Left ventricle myocardium inferior (tissue), 1 donor: ENCODE results near the gene SAMD4A. TPM values are rescaled to one million over a fixed set of nuclear protein-coding genes. Genes with fewer than 3 reads are reported as not detected.

Experiments used
- DNase-seq: peaks from one replicate; pipeline ENCODE4 v3.0.0-alpha.2; 2020
- H3K27ac ChIP-seq: fragments of 200-600 bp; replicated peaks from 2 replicates; pipeline ENCODE4 v1.8.0; 2021
- H3K27me3 ChIP-seq: fragments of 200-600 bp; 2 replicates; pipeline ENCODE4 v1.8.0; 2021; ENCODE audit warnings: low read depth
- H3K36me3 ChIP-seq: fragments of 200-600 bp; 2 replicates; pipeline ENCODE4 v1.8.0; 2021
- H3K4me1 ChIP-seq: fragments of 200-600 bp; 2 replicates; pipeline ENCODE4 v1.8.0; 2021
- H3K4me3 ChIP-seq: fragments of 200-600 bp; 2 replicates; pipeline ENCODE4 v1.8.0; 2021; ENCODE audit warnings: mild to moderate bottlenecking, moderate library complexity
- H3K9me3 ChIP-seq: fragments of 200-600 bp; replicated peaks from 2 replicates; pipeline ENCODE4 v1.8.0; 2021
- intact Hi-C: fragments of 100-400 bp; cut with micrococcal nuclease; formaldehyde crosslinking; loops from one replicate; pipeline ENCODE4 v1.11.0; 2022
- total RNA-seq: library from RNA; stranded (reverse); fragmentation: NEBNext Ultra II Directional; extraction: Animal tissue kit (Norgen Biotek cat#: 25700); gene quantifications from one replicate; pipeline ENCODE4 v1.2.1, GENCODE V29; 2021
- TF ChIP-seq, protein P1 (sequence below): fragments of 200-600 bp; IDR thresholded peaks from 2 replicates; pipeline ENCODE4 v1.8.0; 2021; ENCODE audit warnings: antibody characterized with exemption, mild to moderate bottlenecking, borderline replicate concordance
- donor health status: DM: no; HTN: yes; CAD: no; lungs with severe emphysema.

SAMD4A gene
- total RNA-seq, 1 donor from 2014 or later, result 173 TPM

DNA sequence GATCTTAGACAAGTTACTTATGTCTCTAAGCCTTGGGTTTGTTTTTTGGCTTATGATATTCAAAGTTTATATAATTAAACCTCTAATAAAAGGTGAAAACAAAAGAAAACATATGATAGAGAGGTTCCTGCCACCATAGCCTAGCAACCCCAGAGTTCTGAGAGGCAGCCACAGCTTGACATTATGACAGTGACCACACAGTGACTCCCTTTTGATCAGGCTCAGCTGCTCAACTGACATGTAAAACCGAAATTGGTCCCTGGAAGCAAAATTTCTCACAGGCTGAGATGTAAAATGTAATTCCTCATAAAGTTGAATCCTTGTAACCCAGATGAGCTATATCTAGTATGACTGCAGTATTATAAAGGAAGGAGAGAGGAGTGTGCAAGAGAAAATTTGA is 227.2 kb downstream of the SAMD4A start:
- Histone ChIP-seq H3K4me1 (peaks cover 3% of the 10 kb centered on the region), H3K9me3 (peaks cover 11% of the 10 kb centered on the region), H3K27ac (no peak overlapping the region), H3K27me3 (no peaks in the 10 kb centered on the region), H3K36me3 (peaks cover 31% of the 10 kb centered on the region), H3K4me3 (no peak overlapping the region)
- intact Hi-C loops, result no loop called here
- TF ChIP-seq, protein P1, sequence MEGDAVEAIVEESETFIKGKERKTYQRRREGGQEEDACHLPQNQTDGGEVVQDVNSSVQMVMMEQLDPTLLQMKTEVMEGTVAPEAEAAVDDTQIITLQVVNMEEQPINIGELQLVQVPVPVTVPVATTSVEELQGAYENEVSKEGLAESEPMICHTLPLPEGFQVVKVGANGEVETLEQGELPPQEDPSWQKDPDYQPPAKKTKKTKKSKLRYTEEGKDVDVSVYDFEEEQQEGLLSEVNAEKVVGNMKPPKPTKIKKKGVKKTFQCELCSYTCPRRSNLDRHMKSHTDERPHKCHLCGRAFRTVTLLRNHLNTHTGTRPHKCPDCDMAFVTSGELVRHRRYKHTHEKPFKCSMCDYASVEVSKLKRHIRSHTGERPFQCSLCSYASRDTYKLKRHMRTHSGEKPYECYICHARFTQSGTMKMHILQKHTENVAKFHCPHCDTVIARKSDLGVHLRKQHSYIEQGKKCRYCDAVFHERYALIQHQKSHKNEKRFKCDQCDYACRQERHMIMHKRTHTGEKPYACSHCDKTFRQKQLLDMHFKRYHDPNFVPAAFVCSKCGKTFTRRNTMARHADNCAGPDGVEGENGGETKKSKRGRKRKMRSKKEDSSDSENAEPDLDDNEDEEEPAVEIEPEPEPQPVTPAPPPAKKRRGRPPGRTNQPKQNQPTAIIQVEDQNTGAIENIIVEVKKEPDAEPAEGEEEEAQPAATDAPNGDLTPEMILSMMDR, result no peak
- no peak for DNase-seq

DNA sequence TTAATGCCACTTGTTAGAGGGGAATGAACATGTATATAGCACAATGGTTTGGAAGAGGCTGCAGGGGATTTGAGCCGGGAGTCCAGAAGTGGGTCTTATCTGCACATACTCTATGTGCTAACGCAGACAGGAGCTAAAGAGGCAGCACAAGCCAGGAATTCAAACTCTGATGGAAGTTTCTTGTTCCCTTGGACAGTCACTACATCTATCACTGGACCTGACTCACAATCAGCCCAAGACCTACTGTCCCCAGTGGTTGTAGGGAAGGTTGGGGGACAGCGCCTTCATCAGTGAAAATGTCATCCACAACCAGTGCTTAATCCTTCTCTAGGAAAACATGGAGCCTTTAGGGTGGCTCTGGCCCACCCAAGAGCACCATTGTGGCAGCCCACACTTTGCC is 227.9 kb downstream of the SAMD4A start:
- TF ChIP-seq, protein P1, result no peak
- Histone ChIP-seq H3K27me3 (no peaks in the 10 kb centered on the region), H3K4me1 (no peaks in the 10 kb centered on the region), H3K27ac (no peak overlapping the region), H3K9me3 (peaks cover 11% of the 10 kb centered on the region), H3K36me3 (peaks cover 25% of the 10 kb centered on the region), H3K4me3 (no peak overlapping the region)
- DNase-seq, result no peak
- intact Hi-C loops, result no loop called here

DNA sequence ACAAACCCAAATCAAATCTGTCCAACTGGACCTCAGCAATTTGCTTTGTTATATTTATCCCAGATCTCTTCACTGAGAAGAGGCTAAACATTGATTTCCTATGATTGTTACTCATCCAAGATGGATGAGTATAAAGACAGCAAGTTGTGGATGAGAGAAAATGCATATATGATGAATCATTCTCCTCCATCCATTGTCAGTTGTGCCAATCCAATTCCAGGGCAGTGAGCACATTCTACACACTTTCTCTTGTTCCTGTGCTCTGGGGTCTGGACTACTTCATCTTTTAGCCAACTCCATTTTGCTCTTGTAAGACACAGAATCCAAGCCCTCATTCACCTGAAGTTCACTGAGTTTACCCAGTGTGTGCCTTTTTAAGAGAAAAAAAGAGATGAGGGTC is 230.0 kb downstream of the SAMD4A start:
- H3K9me3 ChIP-seq, result peaks cover 11% of the 10 kb centered on the region
- intact Hi-C loops, result no loop called here
- H3K36me3 ChIP-seq, result peaks cover 8% of the 10 kb centered on the region
- no peak for DNase-seq
- no peak overlapping the region for H3K27ac ChIP-seq
- no peaks in the 10 kb centered on the region for H3K4me1 ChIP-seq
- TF ChIP-seq, protein P1, result no peak
- H3K27me3 ChIP-seq, result no peaks in the 10 kb centered on the region
- H3K4me3 ChIP-seq, result no peak overlapping the region

DNA sequence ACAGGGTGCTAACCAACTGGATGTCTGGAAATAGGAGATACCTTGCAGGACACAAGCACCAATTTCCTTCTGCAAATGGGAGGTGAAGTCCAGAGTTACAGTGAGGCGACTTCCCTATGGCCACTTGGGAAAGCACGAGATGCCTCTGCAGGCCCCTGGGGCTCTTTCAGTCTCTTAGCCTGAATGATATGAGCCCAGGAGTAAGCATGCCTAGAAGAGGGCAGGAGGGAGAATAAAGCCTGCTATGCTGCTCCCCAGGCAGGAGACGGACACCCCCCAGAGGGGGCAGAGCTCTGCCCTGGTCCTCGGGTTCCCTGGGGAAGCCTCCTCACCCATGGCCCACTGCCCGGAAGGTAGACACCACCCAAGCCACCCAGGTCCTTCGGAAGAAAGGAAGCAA is 230.6 kb downstream of the SAMD4A start:
- intact Hi-C loops, result no loop called here
- H3K4me3 ChIP-seq, result no peak overlapping the region
- H3K9me3 ChIP-seq, result peaks cover 11% of the 10 kb centered on the region
- no peak overlapping the region for H3K27ac ChIP-seq
- TF ChIP-seq, protein P1, result no peak
- no peaks in the 10 kb centered on the region for H3K27me3 ChIP-seq
- no peak for DNase-seq
- H3K36me3 ChIP-seq, result peaks cover 2% of the 10 kb centered on the region
- H3K4me1 ChIP-seq, result no peaks in the 10 kb centered on the region

DNA sequence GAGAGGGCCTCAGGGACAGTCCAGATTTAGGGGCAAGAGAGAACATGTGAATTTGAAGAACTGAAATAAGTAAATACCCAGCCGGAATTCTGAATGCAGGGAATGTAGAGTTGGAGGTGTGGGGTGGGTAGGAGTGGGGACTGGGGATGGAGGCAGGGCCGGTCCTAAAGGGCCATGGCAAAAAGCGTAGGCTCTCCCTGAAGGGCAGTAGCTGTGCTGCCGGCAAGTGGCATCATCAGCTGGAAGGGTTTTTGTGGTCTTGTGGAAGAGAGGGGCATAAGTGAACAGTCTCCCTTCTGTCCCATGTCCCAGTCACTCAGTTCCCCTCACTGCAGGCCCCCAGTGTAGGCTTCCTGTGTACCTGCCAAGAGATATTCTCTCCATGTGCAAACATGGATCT is 231.1 kb downstream of the SAMD4A start:
- no peaks in the 10 kb centered on the region for H3K36me3 ChIP-seq
- no peaks in the 10 kb centered on the region for H3K4me1 ChIP-seq
- no peak overlapping the region for H3K27ac ChIP-seq
- no peak for DNase-seq
- intact Hi-C loops, result no loop called here
- no peaks in the 10 kb centered on the region for H3K27me3 ChIP-seq
- peaks cover 11% of the 10 kb centered on the region for H3K9me3 ChIP-seq
- H3K4me3 ChIP-seq, result no peak overlapping the region
- TF ChIP-seq, protein P1, result no peak
